HepG2 (cell line): ENCODE results near the gene SIT1. TPM values are rescaled to one million over a fixed set of nuclear protein-coding genes. Genes with fewer than 3 reads are reported as not detected.

Experiments
- GATA4 ChIP-seq: sonication (generic); IDR thresholded peaks from 2 replicates; pipeline ENCODE4 v1.6.1; 2016; ENCODE audit warnings: antibody characterized with exemption, low read depth, borderline replicate concordance
- GMEB1 ChIP-seq: sonication (generic); formaldehyde crosslinking; IDR thresholded peaks from 2 replicates; pipeline ENCODE4 v1.5.1; 2020; ENCODE audit warnings: missing genetic modification reagents, mild to moderate bottlenecking, borderline replicate concordance
- HOXA9 ChIP-seq: sonication (generic); formaldehyde crosslinking; IDR thresholded peaks from 2 replicates; pipeline ENCODE4 v1.8.1; 2022; ENCODE audit warnings: missing genetic modification reagents, mild to moderate bottlenecking, moderate library complexity, borderline replicate concordance
- KDM4B ChIP-seq: sonication (generic); formaldehyde crosslinking; IDR thresholded peaks from 2 replicates; pipeline ENCODE4 v1.4.0; 2020; ENCODE audit warnings: missing genetic modification reagents
- KLF9 ChIP-seq: IDR thresholded peaks from 2 replicates; pipeline ENCODE4 v1.6.1; 2016; ENCODE audit warnings: low read depth
- MBD4 ChIP-seq: IDR thresholded peaks from 2 replicates; pipeline ENCODE4 v1.6.1; 2012; ENCODE audit warnings: low read length, inconsistent platforms, borderline replicate concordance
- REL ChIP-seq: sonication (generic); formaldehyde crosslinking; conservative IDR thresholded peaks from 2 replicates; pipeline ENCODE4 v1.8.0; 2022; ENCODE audit warnings: mild to moderate bottlenecking, missing genetic modification reagents, moderate library complexity
- TBX3 ChIP-seq: fragments of 450-650 bp; IDR thresholded peaks from 2 replicates; pipeline ENCODE4 v1.6.1; 2017; ENCODE audit warnings: antibody characterized with exemption, mild to moderate bottlenecking, inconsistent platforms, borderline replicate concordance
- TGIF2 ChIP-seq: IDR thresholded peaks from 2 replicates; pipeline ENCODE4 v1.6.1; 2016; ENCODE audit warnings: control low read depth, missing compliant biosample characterization
- ZBTB33 ChIP-seq: sonication (generic); formaldehyde crosslinking; IDR thresholded peaks from 2 replicates; pipeline ENCODE4 v1.4.0; 2020; ENCODE audit warnings: missing genetic modification reagents
- ZBTB39 ChIP-seq: sonication (generic); formaldehyde crosslinking; IDR thresholded peaks from 2 replicates; pipeline ENCODE4 v1.5.0; 2020; ENCODE audit warnings: missing genetic modification reagents
- ZBTB46 ChIP-seq: sonication (generic); formaldehyde crosslinking; IDR thresholded peaks from 2 replicates; pipeline ENCODE4 v1.4.0; 2020; ENCODE audit warnings: mild to moderate bottlenecking, missing genetic modification reagents, borderline replicate concordance
- ZFP91 ChIP-seq: sonication (generic); formaldehyde crosslinking; IDR thresholded peaks from 2 replicates; pipeline ENCODE4 v1.9.0; 2022; ENCODE audit warnings: missing genetic modification reagents, mild to moderate bottlenecking, borderline replicate concordance
- ZFX ChIP-seq: sonication (generic); formaldehyde crosslinking; IDR thresholded peaks from 2 replicates; pipeline ENCODE4 v1.4.0; 2020; ENCODE audit warnings: mild to moderate bottlenecking, low read depth, missing genetic modification reagents, moderate library complexity
- ZKSCAN8 ChIP-seq: IDR thresholded peaks from 2 replicates; pipeline ENCODE4 v1.6.1; 2016; ENCODE audit warnings: borderline replicate concordance, missing genetic modification reagents, missing compliant biosample characterization
- ZNF225 ChIP-seq: sonication (generic); formaldehyde crosslinking; IDR thresholded peaks from 2 replicates; pipeline ENCODE4 v1.4.0; 2020; ENCODE audit warnings: mild to moderate bottlenecking, missing genetic modification reagents
- ZNF383 ChIP-seq: sonication (generic); formaldehyde crosslinking; IDR thresholded peaks from 2 replicates; pipeline ENCODE4 v1.4.0; 2020; ENCODE audit warnings: missing genetic modification reagents, mild to moderate bottlenecking, borderline replicate concordance
- ZNF850 ChIP-seq: sonication (generic); formaldehyde crosslinking; conservative IDR thresholded peaks from 2 replicates; pipeline ENCODE4 v1.9.0; 2021; ENCODE audit warnings: mild to moderate bottlenecking, missing genetic modification reagents
- polyA plus RNA-seq, 8 experiments: library from polyadenylated mRNA; depleted of rRNA in 3 of 8; stranded (reverse) in 7 of 8; unstranded in 1 of 8; fragments of >200 nt; fragmentation: Illumina TruSeq in 4 of 8; extraction: Trizol in 4 of 8; gene quantifications; 2 replicates each; pipeline versions ENCODE4 v1.2.1 to v1.2.3, GENCODE V29; 2011 to 2016; ENCODE audit warnings: low read depth in 4 of 8, missing spikeins in 1 of 8, mixed read lengths in 1 of 8; ENCODE audit not compliant: insufficient read depth in 1 of 8
- total RNA-seq, 5 experiments: library from RNA; depleted of rRNA; stranded (reverse); fragments of >200 nt; fragmentation: Illumina TruSeq; extraction: Trizol; gene quantifications; 2 replicates each; pipeline ENCODE4 v1.2.3, GENCODE V29; 2016; ENCODE audit warnings: low read depth in 1 of 5

Gene SIT1
- total and polyA plus RNA-seq, 2 of the 13 experiments (the other 11 are each of a cell fraction or from before 2014, with no cell fraction given) = 0.09 to 6.7 TPM

GRCh38 chr9:35646533-35647265 is 4.0 kb downstream of the SIT1 start (continued):
- TF ChIP-seq ZFP91 (CRISPR knock-in tag) (peak; percentile 72; the same call in 1 of the 2 replicates), ZNF225 (CRISPR knock-in tag) (peak; percentile 15; the same call in 1 of the 2 replicates), ZNF383 (CRISPR knock-in tag) (no peak), GMEB1 (CRISPR knock-in tag) (peak; percentile 67; the same call in 1 of the 2 replicates), ZKSCAN8 (CRISPR knock-in tag) (no peak), ZFX (CRISPR knock-in tag) (peak; percentile 86), KLF9 (CRISPR knock-in tag) (no peak), ZBTB46 (no peak), REL (CRISPR knock-in tag) (no peak), MBD4 (no peak), ZNF850 (CRISPR knock-in tag) (no peak), TGIF2 (CRISPR knock-in tag) (no peak), ZBTB39 (CRISPR knock-in tag) (no peak), KDM4B (CRISPR knock-in tag) (no peak), ZBTB33 (CRISPR knock-in tag) (0 out of 2 replicates have a peak, but pooled peaks have one; percentile 48), HOXA9 (CRISPR knock-in tag) (no peak), GATA4 (no peak), TBX3 (no peak)
